HuH-7.5 (cell line): ENCODE data around the gene ACOX3.

Experiments
- DNase-seq: peaks from one replicate; pipeline ENCODE4 v3.0.0; 2011; ENCODE audit warnings: low spot score

The ACOX3 gene

DNA sequence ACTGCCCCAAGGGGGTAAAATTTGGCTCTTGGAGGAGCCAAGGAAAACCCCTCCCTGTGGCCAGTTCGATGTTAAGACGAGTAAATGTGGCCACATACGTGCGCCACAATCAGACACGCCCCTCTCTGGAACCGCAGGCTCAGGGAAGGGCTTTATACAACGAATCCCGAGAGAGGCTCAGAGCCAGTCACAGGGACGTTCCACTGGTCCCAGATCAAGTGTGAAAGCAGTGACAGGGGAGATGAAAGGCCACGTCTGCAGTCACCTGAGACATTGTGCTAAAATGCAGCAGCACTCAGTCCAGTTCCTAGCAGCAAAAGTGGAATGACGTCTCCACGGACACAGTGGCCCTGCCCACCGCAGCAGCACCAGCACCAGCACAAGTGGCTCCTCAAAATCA, 68.0 kb downstream of the ACOX3 start:
- no peak for DNase-seq

DNA sequence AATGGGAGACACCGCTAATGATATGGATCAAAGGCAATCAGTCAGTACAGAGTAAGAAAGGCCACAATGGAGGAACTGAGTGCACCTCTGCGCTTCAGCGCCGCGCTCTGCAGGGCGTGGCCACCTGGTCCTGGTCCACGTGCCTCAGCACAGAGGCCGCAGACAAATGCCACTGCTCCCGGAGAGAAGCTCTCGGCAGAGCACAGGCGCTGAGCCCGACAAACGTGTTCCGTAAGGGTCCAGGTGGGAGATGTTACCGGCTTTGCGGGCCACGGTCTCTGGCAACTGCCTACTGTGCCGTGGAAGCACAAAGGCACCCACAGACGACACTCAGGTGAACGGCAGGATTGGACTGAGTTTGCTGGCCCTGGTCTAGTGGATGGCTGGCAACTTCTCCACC, 68.9 kb downstream of the ACOX3 start:
- no peak for DNase-seq

DNA sequence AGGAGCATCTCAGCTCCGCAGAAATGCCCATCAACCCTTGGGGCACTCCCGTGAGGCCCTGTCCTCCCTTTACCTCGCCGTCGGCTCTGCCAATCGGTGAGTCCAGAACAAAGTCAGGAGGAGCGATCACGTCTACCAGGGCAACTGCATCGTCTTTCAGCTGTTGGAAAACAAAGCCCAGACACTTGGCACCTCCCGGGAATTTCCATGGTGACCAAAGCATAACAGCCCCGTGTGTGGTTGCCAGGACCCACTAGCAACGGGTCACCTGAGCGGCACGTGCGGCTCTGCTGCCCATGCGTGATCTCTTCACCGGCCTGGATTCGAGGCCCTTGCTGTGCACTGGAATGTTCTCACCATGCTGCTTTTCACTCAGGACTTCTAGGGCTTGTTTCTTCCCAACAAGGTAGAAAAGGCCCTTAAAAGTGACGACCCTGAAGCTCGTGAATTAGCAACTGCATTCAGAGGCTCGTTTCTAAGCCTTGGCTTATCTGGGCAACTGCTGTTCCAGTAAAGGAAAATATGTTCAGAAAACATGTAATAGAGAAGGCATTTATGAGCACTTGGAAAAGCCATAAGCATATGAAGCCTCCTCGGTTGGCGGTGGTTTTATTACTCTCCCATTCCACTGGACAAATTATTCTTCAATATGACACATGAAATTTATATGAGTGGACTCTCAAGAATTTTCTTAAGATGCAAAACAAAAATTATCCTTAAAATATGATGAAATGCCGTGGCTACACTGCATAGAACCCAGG, 69.5 kb downstream of the ACOX3 start:
- DNase-seq: no peak

DNA sequence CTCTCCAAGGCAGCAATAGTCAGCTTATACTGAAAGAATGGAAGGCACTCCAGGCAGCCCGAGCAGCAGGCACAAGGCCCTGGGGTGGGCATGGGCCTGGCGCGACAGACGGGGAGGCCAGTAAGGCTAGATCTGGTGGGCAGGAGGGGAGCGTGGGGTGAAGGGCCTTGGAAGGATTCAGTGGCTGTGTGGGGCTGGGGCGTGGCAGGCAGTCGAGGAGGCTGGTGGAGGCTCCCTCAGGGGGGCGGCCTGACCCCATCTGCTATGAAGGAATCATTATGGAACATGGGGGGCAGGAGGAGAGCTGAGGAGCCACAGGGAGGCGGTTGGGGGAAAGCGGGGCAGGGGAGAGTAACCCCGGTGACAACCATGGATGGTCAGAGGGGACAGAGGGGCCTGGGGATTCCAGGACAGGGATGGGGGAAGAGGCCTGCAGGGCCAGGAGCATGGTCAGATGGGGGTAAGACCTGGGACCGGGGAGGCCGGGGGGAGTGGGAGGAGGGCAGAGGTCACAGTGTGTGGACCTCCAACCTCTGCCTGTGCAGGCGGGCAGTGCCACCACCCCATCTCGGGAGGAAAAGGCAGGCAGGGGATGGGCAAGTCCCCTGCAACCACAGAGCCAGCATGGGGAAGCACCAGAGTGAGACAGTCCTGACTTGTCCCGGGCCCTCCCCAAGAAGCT, 70.3 kb downstream of the ACOX3 start:
- DNase-seq: no peak

DNA sequence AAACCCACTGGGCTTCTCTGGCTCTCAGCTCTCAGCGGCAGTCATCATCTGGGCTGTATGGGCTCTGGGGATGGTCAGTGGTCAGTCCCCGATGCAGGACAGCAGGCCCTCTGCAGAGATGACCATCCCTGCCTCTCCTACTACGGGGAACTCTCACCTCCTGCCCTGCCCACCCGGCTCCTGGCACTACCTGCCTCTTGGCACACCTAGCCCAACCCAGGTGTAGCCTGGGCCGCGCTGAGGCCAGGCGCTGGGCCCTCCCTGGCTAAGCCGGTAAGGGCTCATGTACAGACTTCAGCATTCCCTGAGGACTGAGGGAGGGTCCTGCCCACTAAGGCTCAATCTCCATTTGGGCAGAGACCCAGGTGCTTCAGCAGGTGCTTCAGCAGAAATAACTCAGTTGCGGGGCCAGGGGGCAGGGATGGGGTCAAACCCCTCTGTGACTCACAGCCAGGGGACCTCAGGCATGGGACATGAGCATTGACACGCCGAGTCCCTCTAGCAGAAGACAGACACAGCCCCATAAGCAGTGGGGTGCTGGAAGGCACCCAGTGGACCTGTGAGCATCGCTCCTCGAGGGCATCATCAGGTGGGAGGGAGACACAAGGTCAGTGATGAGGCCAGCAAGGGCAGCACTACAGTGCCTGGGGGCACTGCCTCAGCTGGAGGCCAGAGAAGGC, 71.0 kb downstream of the ACOX3 start:
- DNase-seq: no peak

DNA sequence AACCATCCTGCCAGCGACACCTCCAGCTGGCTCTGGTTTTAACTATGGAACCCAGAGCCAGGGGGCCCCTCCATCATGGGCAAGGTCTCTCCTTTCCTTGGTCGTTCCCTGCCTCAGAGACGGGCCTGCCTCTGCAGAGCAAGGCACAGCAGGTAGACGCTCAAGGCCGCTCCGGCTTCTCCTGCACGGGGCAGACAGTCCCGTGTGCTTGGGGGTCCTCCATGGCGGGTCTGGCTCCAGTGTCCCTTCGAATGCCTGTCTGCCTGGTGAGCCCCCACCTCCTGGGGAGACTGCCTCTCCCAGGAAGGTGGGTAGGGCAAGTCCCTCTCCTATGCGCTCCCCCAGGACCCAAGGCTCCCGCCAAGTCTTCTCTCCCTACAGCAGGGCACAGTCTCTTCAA, 71.5 kb downstream of the ACOX3 start:
- no peak for DNase-seq

DNA sequence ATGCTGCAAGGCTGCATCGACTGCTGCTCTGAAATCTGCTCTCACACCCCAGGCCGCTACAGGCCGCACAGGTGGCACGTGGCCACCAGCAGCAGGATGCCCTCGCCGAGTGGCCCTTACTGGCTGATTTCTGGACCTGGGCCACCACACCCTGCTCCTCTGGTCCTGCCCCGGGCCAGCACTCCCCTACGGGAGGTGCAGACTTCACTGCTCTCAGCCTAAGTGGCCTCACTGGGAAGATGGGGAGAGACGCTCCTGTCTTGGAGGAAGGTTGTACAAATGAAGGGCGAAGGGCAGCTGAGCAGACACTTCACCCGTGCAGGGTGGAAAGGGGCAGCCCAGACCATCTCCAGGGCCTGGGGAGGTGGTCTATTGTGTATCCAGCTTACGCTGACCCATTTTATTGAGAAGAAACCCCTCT, 72.5 kb downstream of the ACOX3 start:
- DNase-seq: no peak

DNA sequence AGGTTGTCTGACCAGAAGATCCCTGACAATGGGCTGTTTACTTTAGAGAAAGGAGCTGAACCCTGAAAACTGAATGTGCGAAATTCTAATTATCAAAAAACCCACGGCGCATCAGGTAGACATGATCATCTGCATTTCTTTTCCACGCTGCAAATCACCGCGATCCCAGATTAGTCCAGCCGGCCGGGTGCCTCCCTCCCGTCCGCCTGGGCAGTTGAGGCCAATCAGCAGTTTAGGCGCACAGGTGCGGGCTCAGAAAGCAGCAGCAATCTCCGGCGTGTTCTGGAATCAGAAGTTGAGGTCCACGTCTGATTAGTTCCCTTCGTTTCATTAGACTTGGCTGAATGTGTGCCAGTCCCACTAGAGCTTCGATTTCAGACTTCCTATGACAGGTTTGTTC, 73.9 kb downstream of the ACOX3 start:
- DNase-seq: no peak

DNA sequence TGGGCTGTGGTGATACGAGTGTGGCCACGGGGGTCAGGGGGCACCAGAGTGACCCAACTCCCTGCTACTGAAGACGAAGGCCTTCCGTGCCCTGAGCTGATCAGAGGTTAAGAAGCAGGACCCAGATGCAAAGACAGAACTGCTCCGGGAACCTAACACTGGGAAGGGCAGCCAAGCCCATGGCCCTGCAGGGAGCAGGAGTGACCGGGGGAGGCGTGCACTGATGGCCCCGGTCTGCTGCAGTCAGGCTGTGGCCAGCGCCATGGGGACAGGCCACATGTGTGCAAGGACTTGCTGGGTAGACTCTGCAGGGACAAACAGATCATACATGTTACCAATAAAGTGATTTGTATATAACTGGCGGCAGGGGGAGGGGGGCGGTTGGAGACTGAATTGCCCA, 74.6 kb downstream of the ACOX3 start:
- no peak for DNase-seq

DNA sequence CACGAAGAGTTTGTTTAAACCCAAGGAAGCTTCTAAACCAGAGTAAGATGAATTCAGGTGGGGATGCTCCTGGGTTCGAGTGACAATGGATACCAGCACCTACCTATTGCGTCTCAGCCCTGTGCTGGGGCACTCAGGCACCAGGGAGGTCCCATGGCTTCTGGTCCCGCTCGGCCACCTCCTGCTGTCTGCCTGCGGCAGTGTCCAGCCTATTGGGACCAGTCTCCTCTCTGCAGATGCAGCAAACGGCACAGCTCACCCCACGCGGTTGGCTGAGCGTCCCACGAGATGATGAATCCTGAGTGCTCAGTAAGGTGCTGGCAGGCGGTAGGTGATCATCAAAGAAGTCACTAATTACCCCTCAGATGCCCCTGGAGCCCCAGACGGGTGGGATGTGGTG, 75.2 kb downstream of the ACOX3 start:
- no peak for DNase-seq

DNA sequence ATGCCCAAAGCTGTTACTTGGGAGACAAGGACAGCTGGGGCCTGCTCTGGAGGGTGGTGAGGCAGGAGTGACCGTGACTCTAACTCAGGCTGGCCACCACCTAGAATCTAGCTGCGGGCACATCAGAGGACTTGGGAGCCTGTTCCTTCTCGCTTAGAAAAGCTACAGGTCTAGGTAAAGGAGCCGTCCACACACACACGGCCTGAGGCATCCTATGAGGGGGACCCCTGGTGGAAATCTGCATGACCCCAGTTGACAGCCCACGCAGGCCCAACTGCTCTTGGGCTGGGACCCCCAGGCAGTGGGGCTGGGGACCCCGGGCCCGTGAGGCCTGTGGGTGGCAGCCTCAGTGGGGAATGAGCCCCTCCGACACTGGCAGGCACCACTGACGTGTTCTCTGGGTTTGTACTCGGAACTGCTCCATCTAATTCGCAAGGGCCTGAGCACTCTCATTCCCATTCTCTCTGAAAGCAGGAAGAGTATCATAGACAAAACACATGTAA, 75.6 kb downstream of the ACOX3 start:
- DNase-seq: no peak

DNA sequence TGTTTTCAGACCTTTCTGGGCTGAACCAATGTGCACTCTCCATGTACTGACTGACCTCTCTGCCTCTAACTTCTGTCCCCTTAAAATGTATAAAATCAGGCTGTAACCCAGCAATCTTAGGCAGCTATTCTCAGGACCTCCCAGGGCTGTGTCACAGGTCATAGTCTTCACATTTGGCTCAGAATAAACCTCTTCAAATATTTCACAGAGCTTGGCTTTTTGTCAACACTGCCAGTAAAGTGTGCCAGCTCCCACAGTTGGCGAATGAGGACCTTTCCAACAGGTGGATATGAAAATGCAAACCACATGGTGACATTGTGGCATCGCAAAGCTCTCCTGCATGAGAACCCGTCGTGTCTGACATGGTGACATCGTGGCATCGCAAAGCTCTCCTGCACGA, 76.4 kb downstream of the ACOX3 start:
- no peak for DNase-seq

DNA sequence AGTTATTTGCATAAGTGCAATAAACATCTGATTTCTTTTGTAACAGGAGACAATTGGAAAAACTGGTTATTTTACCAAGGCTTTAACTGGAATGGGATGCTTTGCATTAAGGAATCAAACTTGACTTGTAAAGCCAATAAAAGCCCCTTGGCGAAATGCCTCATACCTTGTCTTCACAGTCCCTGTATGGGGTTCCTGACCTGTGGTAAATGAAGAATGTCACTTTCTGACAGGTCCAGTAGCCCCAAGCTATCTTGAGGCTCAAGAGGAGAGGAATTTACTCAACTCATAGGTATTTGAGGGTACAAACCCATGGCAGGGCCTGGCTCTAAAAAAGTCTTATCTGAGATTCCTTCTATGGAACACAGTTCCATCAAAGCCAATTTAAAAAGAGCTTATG, 78.0 kb downstream of the ACOX3 start:
- DNase-seq: no peak

DNA sequence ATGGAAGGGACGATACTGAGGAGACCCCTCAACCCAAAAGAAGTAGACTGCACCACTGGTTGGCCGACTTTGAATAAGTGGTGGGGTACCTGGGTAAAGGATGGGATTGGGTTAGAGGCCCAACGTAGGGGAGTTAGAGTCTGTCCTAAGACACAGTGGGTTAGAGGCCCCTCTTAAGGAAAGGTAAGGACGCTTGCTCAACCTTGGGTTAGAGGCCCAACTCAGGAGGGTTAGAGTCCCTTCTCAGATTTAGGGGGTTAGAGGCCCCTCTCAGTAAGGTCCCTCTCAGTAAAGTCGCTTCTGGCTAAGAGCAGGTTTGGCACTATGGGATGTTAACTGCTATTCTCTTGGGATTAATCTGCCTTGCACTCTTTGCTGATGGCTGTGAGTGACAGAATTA, 81.3 kb downstream of the ACOX3 start:
- no peak for DNase-seq

DNA sequence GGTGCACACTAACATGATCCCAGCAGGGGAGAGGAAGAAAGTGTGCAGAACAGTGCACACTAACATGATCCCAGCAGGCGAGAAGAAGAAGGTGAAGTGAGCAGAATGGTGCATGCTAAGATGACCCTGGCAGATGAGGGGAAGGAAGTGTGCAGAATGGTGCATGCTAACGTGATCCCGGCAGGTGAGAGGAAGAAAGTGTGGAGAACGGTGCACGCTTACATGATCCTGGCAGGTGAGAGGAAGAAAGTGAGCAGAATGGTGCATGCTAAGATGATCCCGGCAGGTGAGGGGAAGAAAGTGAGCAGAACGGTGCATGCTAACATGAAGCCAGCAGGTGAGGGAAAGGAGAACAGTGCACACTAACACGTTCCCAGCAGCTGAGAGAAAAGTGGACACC, 83.7 kb downstream of the ACOX3 start:
- no peak for DNase-seq

DNA sequence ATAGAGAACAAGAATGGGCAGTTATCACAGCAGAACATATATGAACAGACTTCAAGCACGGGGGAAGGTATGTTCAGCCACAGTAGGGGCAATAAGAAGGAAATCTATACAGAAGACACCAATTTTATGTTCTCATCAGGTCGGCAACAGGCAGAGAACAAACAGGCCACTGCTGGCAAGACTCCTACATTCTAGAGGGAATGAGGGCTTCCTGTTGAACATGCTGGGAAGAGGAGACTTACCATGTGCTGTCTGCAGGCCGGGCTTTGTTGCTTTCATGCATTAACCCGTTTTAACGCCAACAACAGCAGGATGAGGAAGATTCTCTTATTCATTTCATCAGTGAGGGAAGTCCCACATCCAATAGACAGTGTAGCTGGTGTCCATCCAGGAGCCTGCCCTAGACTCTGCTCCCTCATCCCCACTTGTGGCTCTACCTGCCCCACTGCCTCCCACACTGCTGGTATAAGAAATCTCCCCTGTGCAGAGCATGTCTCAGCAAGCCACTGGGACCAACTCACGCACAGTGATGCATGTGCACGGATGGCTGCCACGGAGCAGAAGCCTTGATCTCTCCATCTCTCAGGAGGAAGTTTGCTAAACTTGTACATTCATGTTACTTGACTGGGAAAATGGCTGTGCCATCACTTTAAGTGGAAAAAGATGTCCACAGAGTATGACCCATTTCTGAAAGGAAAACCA, 84.5 kb downstream of the ACOX3 start:
- no peak for DNase-seq

DNA sequence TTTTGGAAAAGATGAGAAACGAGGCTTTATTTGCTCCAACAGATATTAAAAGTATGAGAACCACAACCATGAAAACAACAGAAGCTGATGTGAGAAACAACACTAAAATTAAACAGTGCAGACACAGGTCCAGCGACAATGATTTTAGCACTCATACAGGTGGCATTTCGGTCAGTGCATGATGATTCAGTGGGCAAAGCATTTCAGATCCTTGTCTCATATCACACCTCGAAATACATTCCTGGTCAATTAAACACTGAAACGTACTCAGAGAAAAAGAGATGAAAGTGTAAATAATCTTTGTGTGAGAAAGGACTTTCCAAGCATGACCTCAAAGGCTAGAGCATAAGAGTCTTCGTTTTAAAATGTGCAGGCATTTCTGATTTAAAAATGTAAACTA, 85.2 kb downstream of the ACOX3 start:
- DNase-seq: no peak

DNA sequence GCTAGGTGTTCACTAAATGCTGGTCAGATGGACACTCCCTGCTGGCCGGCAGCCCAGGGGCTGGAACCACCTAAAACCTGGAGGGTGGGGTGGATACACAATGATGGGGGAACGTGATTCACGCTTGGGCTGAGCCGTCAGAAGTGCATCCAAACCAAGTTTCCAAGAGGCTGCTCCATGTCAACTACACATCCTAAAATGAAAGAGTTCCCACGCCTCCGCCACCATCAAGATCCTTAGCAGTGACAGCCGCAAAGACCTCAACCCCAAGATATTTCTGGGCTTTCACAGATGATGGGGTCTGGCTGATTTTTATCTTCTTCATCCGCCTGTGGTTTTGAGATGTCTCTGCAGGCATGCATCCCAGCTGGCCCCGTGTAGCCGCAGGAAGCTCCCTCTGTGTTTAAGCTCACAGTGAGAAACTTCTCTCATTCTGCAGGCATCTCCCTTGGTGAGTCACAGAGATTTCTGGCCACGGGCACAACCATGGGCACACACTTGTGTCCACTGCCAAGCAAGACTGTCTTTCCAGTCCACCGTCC, 86.5 kb downstream of the ACOX3 start:
- no peak for DNase-seq

DNA sequence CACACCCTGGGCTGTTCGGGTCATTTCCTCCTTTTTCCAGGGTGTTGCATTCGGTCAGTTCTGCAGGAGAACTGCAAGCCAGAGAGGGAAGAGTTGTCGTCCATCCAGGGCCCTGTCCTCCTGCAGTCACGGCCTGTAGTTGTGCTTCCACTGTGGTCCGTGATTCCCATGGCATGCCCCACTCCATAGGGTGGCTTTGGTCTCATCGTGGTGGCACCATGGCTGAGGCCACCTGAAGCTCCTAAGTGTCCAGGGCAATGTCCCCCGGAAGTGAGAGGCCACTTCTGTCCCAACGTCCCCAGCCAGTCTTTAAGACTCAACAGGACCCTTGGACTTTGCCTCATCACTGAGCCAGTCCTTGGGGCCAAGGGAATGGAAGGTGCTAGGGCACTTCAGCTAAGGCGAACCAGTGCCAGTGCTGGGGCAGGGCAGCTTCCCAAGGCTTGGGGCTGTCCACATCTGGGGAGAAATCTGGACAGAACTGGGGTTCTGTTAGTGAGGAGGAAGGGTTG, 87.3 kb downstream of the ACOX3 start:
- DNase-seq: no peak

DNA sequence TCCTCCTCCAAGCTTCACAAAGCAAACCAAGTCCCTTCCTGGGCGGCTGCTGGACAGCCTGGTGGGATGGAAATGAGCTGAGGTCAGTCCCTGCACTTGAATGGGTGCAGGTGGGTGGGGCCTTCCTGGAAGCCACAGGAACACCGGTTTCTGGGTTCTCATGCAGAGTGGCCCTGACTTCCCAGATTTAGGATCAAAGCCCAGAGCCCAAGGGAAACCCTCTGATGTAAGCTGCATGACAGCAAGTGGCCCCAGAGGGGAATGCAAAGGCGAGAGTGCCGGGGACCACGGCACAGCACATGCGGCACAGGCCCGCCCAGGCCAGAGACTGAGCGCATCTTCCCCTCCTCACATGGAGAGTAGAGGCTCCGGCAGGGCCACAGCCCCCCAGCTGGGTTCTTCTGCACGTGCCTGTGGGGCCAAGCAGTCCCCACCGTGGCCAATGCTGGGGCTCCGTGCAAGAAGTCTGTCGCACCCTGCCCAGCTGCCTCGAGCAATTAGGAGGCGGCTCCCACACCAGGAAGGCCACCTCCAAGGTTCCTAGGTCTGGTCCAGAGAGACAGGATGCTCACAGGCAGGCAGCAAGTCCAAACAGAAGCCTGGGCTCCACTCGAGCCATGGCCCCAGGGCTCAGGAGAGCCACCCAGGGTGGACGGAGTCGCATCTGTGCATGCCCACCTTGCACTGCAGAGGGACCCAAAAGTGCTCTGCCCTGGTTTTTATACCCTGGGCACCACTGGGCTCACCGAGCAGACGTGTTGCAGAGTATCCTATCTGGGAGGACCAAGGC, 88.0 kb downstream of the ACOX3 start:
- no peak for DNase-seq

DNA sequence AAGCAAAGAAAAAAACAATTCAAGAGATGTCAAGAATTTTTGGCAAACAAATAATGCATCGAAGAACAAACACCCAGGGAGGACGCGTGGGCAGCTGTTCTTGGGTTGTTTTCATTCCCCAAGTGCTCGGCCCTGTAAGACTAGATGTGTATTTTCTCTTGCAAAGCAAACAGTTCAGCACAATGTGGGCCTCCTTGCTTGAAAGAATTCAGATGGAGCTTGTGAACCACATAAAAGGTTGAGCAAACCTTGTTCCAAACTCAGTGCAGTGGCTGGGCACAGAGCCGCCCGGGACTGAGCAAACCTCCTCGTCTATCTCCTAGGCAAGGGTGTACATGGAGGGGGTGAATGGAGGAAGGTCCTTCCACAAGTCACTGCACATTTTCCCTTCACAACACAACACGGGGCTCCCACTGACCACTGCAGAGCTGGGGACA, 88.6 kb downstream of the ACOX3 start:
- no peak for DNase-seq
